Ascending aorta (tissue), 2 donors: ENCODE data around the gene TPSG1. TPM values are rescaled to one million over a fixed set of nuclear protein-coding genes. Genes with fewer than 3 reads are reported as not detected.

Experiments
- DNase-seq, 2 donors: peaks; one replicate each; pipeline ENCODE4 v3.0.0-alpha.2; 2019; ENCODE audit warnings: low spot score in 2 of 2
- H3K27ac ChIP-seq, 2 donors: fragments of 200-600 bp; sonication (generic); one replicate each; pipeline ENCODE4 v1.5.1; 2016 to 2017; ENCODE audit warnings: mild to moderate bottlenecking in 1 of 2
- H3K27me3 ChIP-seq: fragments of 200-600 bp; sonication (generic); one replicate; pipeline ENCODE4 v1.5.1; 2017
- H3K36me3 ChIP-seq, 2 donors: fragments of 200-600 bp; sonication (generic); one replicate each; pipeline ENCODE4 v1.5.1; 2016
- H3K4me1 ChIP-seq, 2 donors: fragments of 200-600 bp; sonication (generic); one replicate each; pipeline ENCODE4 v1.5.1; 2016 to 2017; ENCODE audit warnings: mild to moderate bottlenecking in 1 of 2
- H3K4me3 ChIP-seq, 2 donors: fragments of 200-600 bp; sonication (generic); one replicate each; pipeline ENCODE4 v1.5.1; 2016 to 2017; ENCODE audit warnings: mild to moderate bottlenecking in 1 of 2
- H3K9me3 ChIP-seq, 2 donors: fragments of 200-600 bp; sonication (generic); one replicate each; pipeline ENCODE4 v1.5.1; 2016
- CTCF ChIP-seq, 3 experiments: fragments of 200-600 bp in 2 of 3; fragments of 450-650 bp in 1 of 3; sonication (generic) in 2 of 3; IDR thresholded peaks; one replicate each; pipeline ENCODE4 v1.5.1; 2016 to 2019; ENCODE audit warnings: antibody characterized with exemption in 3 of 3, mild to moderate bottlenecking in 1 of 3, moderate library complexity in 1 of 3
- intact Hi-C: fragments of 100-400 bp; cut with DNase I; formaldehyde crosslinking; loops from one replicate; pipeline ENCODE4 v1.15.1; 2023
- total RNA-seq: library from RNA; depleted of rRNA; stranded (reverse); fragments of >200 nt; gene quantifications from one replicate; pipeline ENCODE4 v1.1.0, GENCODE V29; 2016

The TPSG1 gene
- total RNA-seq, 1 donor from 2014 or later, result not detected

GRCh38 chr16:1224558-1224957 is 510 bp downstream of the TPSG1 start:
- H3K4me1 ChIP-seq, result no peaks in the 10 kb centered on the region
- no peaks in the 10 kb centered on the region for H3K36me3 ChIP-seq
- no peaks in the 10 kb centered on the region for H3K27me3 ChIP-seq
- no peak for DNase-seq
- H3K9me3 ChIP-seq, result no peaks in the 10 kb centered on the region
- no peak for TF ChIP-seq CTCF (IDR thresholded peaks at IDR 0.05)
- no peak overlapping the region for H3K4me3 ChIP-seq
- intact Hi-C loops, result no loop called here
- no peak overlapping the region for H3K27ac ChIP-seq

- Histone ChIP-seq H3K4me3 (no peak overlapping the region), H3K36me3 (no peaks in the 10 kb centered on the region), H3K27me3 (no peaks in the 10 kb centered on the region), H3K27ac (no peak overlapping the region), H3K9me3 (no peaks in the 10 kb centered on the region), H3K4me1 (no peaks in the 10 kb centered on the region)
- intact Hi-C loops, result no loop called here
- no peak for DNase-seq
- TF ChIP-seq CTCF (IDR thresholded peaks at IDR 0.05), result no peak
Measured at GRCh38 chr16:1223355-1224214, 1.5 kb downstream of the TPSG1 start.

DNA sequence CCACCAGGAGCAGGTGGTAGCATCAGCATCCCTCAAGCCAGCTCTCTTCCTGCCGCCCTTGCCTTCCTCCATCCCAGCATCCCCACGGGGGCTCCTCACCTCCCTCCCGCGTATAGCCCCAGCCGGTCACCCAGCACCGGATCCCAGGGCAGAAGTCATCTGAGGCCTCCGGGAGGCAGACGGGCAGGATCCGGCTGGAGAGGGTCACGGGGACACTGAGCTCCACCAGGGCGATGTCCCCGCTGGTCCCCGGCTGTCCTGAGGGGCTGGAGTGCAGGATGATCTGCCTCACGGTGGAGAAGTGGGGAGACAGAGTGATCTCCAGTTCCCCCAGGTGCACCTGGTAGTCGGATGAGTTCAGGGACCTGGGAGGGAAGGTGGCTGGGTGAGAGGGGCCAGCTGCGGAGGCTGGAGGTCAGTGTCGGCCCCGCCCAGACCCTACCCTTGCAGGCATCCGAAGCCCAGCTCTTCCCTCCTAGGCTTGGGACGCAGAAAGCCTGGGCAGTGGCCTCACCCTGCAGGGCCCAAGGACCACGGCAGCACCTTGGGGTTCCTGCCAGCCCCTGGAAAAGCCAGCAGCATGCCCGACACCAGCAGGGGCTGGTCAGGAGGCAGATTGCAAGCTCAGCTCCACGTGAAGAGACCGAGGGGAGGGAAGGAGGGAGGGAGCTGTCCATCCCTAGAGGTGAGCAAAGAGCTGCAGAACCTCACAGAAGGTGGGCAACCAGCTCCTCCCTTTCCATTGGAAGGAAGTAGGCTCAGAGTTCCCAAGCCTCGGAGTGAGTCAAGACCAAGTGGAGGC is 2.3 kb downstream of the TPSG1 start:
- intact Hi-C loops, result no loop called here
- peaks cover 0 to 2% of the 10 kb centered on the region in 2 donors for H3K36me3 ChIP-seq
- no peak for DNase-seq
- TF ChIP-seq CTCF (IDR thresholded peaks at IDR 0.05), result no peak
- no peaks in the 10 kb centered on the region for H3K4me1 ChIP-seq
- no peak overlapping the region for H3K4me3 ChIP-seq
- H3K27ac ChIP-seq, result no peak overlapping the region
- H3K27me3 ChIP-seq, result no peaks in the 10 kb centered on the region
- H3K9me3 ChIP-seq, result no peaks in the 10 kb centered on the region

DNA sequence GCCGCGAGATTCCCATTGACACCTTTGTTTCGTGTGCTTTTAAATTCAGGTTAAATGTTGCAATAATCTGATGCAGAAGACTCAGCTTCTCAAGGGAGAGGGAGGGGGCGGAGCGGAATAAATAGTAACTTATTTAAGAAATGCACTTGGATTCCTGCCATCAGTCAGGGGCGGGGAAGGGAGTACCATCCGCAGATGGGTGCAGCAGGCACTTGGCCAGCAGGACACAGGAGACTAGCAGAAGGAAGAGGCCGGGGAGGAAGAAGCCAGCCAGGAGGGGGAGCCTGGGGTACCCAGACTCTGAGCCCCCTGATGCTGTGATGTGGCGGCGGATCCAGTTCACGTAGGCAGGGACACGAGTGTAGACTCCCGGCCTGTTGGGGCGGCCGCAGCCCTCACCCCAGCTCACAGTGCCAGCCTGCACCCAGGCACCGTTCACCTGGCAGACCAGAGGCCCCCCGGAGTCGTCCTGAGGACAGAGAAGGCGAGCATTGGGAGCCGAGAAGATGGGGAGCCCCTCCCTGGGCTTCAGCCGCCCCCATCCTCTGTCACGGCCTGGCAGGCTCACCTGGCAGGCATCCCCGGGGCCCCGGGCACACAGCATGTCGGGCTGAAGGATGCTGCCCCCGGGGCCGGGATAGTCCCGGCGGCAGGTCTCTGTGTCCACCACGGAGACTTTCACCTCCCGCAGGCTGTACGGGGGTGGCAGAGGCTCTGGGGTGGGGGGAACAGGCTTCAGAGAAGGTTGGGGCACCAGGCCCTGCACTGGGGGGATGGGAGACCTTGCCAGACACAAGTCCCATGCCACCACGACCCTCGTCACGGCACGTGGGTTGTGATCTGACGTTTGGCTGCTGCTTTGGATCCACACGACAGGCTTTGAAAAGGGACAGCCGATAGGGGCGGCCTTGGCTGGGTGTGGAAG is 3.2 kb downstream of the TPSG1 start:
- Histone ChIP-seq H3K27ac (no peak overlapping the region), H3K4me1 (no peaks in the 10 kb centered on the region), H3K9me3 (no peaks in the 10 kb centered on the region), H3K27me3 (no peaks in the 10 kb centered on the region), H3K4me3 (no peak overlapping the region), H3K36me3 (peaks cover 0 to 2% of the 10 kb centered on the region in 2 donors)
- no peak for TF ChIP-seq CTCF (IDR thresholded peaks at IDR 0.05)
- no peak for DNase-seq
- intact Hi-C loops, result no loop called here
